Measurements from ENCODE around the gene ADGRE2. TPM values are rescaled to one million over a fixed set of nuclear protein-coding genes. Genes with fewer than 3 reads are reported as not detected.

ADGRE2 gene
- total RNA-seq, 1 experiment from 2014 or later: 1.2 TPM

DNA sequence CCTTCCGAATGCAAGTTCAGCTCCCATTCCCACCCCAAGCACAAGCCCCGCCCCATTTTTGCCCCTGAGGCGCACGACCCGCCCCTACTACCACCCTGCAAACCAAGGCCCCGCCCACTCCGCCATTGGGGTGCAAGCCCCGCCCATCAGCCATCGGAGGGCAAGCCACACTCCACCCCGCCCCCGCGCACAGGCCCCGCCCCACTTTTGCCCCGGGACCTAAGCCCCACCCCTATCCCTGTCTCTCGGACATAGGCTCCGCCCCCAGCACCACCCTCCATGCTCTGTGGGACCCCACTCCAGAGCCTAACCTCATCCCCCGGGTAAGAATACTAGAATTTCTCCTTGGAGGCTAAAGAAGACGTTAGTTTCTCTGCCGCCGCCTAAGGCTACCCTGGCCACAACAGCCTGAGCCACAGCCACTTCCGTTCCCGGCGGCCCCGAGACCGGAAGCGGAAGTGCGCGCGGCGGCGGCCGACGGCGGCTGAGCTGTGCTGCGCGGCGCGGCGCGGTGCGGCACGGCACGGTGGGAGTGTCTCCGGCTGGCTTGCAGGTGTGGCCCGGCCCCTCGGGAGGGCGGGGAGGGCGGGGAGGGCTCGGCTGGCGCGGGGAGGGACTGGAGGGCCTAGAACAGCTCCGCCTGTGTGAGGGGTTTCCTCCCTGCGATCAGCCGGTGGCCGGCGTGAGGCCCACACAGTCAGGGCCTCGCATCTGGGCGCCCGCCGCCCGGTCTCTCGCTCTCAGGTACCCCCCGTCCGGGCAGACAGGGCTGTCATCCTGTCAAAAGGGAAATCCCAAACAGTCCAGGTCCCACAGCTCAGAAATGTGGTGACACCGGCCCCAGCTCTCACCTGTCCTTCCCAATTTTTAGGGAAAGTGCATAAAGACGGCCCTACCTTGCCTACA is 88.5 kb downstream of the ADGRE2 start, which contains the start of gene ZNF333:
ZNF333 (plus strand) TSS at position 451 of the 906 bp plus-strand sequence. CDS start 3,444 bp downstream, outside the sequence.
- Histone ChIP-seq H2BK15ac (ENCODE audit: low read depth, low read length) (no peak within 1 kb of the TSS), H3K27me3 (ENCODE audit: insufficient read depth, low read length) (no peaks in the 10 kb centered on the region), H3K4me2 (ENCODE audit: insufficient read depth, insufficient read length, low read length) (peak within 1 kb of the TSS; percentile 86), H3K56ac (ENCODE audit: insufficient read length, low read depth, low read length) (no peak within 1 kb of the TSS), H3K9me3 (ENCODE audit: control insufficient read depth, low read depth, low read length) (no peaks in the 10 kb centered on the region), H2BK5ac (ENCODE audit: insufficient read length, low read length) (no peak within 1 kb of the TSS), H3K4me1 (ENCODE audit: insufficient read depth, low read length) (no peaks in the 10 kb centered on the region), H3K27ac (ENCODE audit: insufficient read length, low read depth, low read length) (peak within 1 kb of the TSS; percentile 74), H3K79me1 (ENCODE audit: insufficient read depth, low read depth, low read length, poor library complexity, severe bottlenecking) (no peaks in the 10 kb centered on the region), H2BK12ac (ENCODE audit: insufficient read length, low read depth, low read length) (no peak within 1 kb of the TSS), H3K18ac (ENCODE audit: insufficient read length, low read depth, low read length) (peak within 1 kb of the TSS; percentile 100), H3K9ac (ENCODE audit: extremely low read depth, insufficient read length, low read length) (peak within 1 kb of the TSS; percentile 83), H4K5ac (ENCODE audit: insufficient read length, low read depth, low read length) (no peak within 1 kb of the TSS), H4K91ac (ENCODE audit: insufficient read length, low read depth, low read length) (no peak within 1 kb of the TSS), H3K14ac (ENCODE audit: insufficient read depth, low read length) (peak within 1 kb of the TSS; percentile 98; the same call in 1 of the 2 replicates), H2AFZ (ENCODE audit: low read length) (peak within 1 kb of the TSS; percentile 99), H4K20me1 (ENCODE audit: control insufficient read depth, insufficient read depth, insufficient read length) (no peaks in the 10 kb centered on the region), H3T11ph (ENCODE audit: low read length) (peak within 1 kb of the TSS; percentile 96), H3K79me2 (ENCODE audit: insufficient read depth, low read length) (no peaks in the 10 kb centered on the region), H4K8ac (replicated peaks; ENCODE audit: insufficient read length, low read depth, low read length) (peak within 1 kb of the TSS; percentile 38), H3K23ac (ENCODE audit: insufficient read length, low read depth, low read length) (no peak within 1 kb of the TSS), H3K23me2 (ENCODE audit: insufficient read length, low read depth, low read length, poor library complexity, severe bottlenecking) (peaks cover 4% of the 10 kb centered on the region), H2BK20ac (ENCODE audit: low read depth, low read length, poor library complexity, severe bottlenecking) (no peak within 1 kb of the TSS), H3K4ac (ENCODE audit: low read depth, low read length) (no peak within 1 kb of the TSS; the same call in 1 of the 2 replicates), H2AK5ac (ENCODE audit: insufficient read length, low read length) (no peak within 1 kb of the TSS), H2BK120ac (ENCODE audit: low read depth, low read length, poor library complexity, severe bottlenecking) (peak within 1 kb of the TSS; percentile 88)
- peak; percentile 97 for DNase-seq
- TF ChIP-seq CTCF (conservative IDR thresholded peaks at IDR 0.05): no peak
- Mint-ChIP-seq H3K36me3 (ENCODE audit: insufficient read depth in 1 of 3, low read depth in 3 of 3) (peaks cover 0 to 2% (median 0%) of the 10 kb centered on the region in 3 experiments; a peak in 1 of 7 replicates), H3K27ac (peak within 1 kb of the TSS; percentile 99), H3K27me3 (ENCODE audit: low read depth) (peaks cover 6% of the 10 kb centered on the region), H3K9me3 (no peaks in the 10 kb centered on the region), H3K4me3 (peak within 1 kb of the TSS; percentile 91 to 93), H3K4me1 (peaks cover 3 to 9% of the 10 kb centered on the region in 2 experiments; a peak in 2 of 4 replicates)
- no CpG with 5 or more reads among the region's 66 CpGs for WGBS (ENCODE audit: extremely low coverage, insufficient read length, low lambda C conversion rate)
